GM19099 (cell line): ENCODE results near the gene GHR.

ENCODE experiments used
- POLR2A ChIP-seq: IDR thresholded peaks from 3 replicates; pipeline ENCODE4 v1.6.1; 2011; ENCODE audit warnings: low read depth; ENCODE audit not compliant: insufficient read length; ENCODE audit errors: extremely low read depth

The GHR gene

GRCh38 chr5:42495914-42496313 lies 72.7 kb downstream of the GHR start:
- no peak for TF ChIP-seq POLR2A

GRCh38 chr5:42496397-42497156 lies 73.3 kb downstream of the GHR start:
- no peak for TF ChIP-seq POLR2A

- no peak for TF ChIP-seq POLR2A
Observed at GRCh38 chr5:42498000-42498399, 74.8 kb downstream of the GHR start.

- TF ChIP-seq POLR2A: no peak
Observed at GRCh38 chr5:42499016-42499415, 75.8 kb downstream of the GHR start.

GRCh38 chr5:42500003-42500599 lies 76.9 kb downstream of the GHR start:
- TF ChIP-seq POLR2A: no peak

GRCh38 chr5:42502613-42503470 lies 79.6 kb downstream of the GHR start:
- no peak for TF ChIP-seq POLR2A

GRCh38 chr5:42506662-42507061 lies 83.4 kb downstream of the GHR start:
- TF ChIP-seq POLR2A: no peak

- TF ChIP-seq POLR2A: no peak
Observed at GRCh38 chr5:42507451-42508097, 84.3 kb downstream of the GHR start.

- TF ChIP-seq POLR2A: no peak
Observed at GRCh38 chr5:42513246-42513645, 90.0 kb downstream of the GHR start.

GRCh38 chr5:42514754-42515153 lies 91.5 kb downstream of the GHR start:
- no peak for TF ChIP-seq POLR2A

- TF ChIP-seq POLR2A: no peak
Observed at GRCh38 chr5:42515504-42515903, 92.3 kb downstream of the GHR start.

- no peak for TF ChIP-seq POLR2A
Observed at GRCh38 chr5:42516282-42517042, 93.2 kb downstream of the GHR start.

- no peak for TF ChIP-seq POLR2A
Observed at GRCh38 chr5:42517164-42517563, 93.9 kb downstream of the GHR start.

GRCh38 chr5:42518595-42519221 lies 95.5 kb downstream of the GHR start:
- TF ChIP-seq POLR2A: no peak

GRCh38 chr5:42520203-42520602 lies 97.0 kb downstream of the GHR start:
- no peak for TF ChIP-seq POLR2A

- TF ChIP-seq POLR2A: no peak
Observed at GRCh38 chr5:42520957-42521356, 97.7 kb downstream of the GHR start.
